ENCODE results near the gene EXOC6B.
A peak's percentile ranks its signal among the peaks of the same experiment; 100 is the strongest.

EXOC6B gene

GRCh38 chr2:72144632-72145288 lies 681.1 kb downstream of the EXOC6B start:
- no peak for DNase-seq (ENCODE audit: low read depth)

GRCh38 chr2:72144274-72144631 lies 681.6 kb downstream of the EXOC6B start:
- no peak for DNase-seq (ENCODE audit: low read depth)

GRCh38 chr2:72143441-72144273 lies 682.2 kb downstream of the EXOC6B start:
- DNase-seq (ENCODE audit: low read depth): no peak

- DNase-seq (ENCODE audit: low read depth): no peak
Measured at GRCh38 chr2:72142570-72143440, 683.0 kb downstream of the EXOC6B start.

DNA sequence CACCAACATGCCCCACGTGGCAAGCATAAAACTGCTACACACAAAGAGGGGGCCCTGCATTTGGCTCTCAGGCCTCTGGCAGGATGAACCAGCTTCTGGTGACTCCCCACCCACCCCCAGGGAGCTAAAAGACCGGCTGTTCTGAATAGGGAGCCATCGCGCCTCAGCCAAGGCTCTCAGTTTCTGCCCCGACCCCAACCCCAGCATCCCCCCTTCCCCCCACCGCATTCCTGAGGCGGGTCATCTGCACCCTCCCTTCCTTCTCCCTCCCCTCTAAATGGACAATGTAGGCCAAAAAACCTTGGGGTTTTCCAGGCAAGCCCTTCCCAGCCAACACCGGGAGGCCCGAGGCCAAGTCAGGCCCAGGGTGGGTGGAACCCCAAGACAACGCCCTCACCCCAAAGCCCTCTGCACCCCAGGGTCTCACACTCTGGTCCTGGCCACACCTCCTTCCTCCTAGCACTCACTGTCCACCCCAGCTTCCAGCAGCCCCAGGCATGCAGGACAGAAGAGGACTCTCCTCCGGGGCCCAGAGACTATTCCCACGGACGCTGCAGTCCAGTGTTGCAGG lies 683.9 kb downstream of the EXOC6B start:
- DNase-seq (ENCODE audit: low read depth): no peak

- DNase-seq (ENCODE audit: low read depth): no peak
Measured at GRCh38 chr2:72141032-72141645, 684.7 kb downstream of the EXOC6B start.

GRCh38 chr2:72140621-72140960 lies 685.2 kb downstream of the EXOC6B start:
- no peak for DNase-seq (ENCODE audit: low read depth)

GRCh38 chr2:72139874-72140620 lies 685.8 kb downstream of the EXOC6B start:
- DNase-seq (ENCODE audit: low read depth): no peak

DNA sequence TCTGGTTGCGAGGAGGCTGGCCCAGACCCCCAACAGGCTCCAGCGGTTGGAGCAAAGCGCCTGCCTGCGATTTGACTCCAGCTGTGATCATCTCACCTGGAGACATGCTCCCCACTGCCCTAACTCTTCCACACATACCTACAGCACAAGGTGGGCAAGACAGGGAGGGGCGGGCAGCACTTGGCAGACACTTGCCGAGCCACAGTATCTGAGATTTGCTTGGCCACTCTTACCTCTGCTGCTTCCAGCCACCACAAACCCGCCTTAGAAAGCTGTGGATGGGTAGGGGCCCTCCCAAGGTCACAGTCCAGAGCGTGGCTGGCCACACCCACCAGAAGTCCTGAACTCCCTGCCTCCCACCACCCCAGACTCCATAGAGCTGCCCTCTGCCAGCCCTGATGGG lies 686.4 kb downstream of the EXOC6B start:
- no peak for DNase-seq (ENCODE audit: low read depth)

DNA sequence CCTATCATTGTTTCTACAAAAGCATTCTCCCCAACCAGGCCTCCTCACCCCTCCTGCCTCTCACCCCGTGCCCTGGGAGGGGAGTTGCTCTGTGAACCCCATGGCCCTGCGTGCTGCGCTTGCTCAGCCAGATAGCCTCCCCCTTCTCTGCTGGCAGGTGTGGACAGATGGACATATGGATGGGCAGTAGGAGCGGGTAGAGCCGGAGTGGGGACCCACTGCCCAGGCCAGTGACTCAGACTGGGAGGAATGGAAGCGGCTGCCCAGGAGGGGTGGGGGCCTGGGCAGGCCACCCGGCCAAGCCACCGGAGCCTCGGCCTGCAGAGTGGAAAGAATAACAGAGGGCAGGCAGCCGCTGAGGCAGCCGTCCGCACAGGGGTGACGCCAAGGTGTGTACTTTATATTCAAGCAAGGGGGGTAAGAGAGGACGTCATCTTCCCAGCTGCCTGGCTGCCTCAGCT lies 686.9 kb downstream of the EXOC6B start:
- no peak for DNase-seq (ENCODE audit: low read depth)

- DNase-seq (ENCODE audit: low read depth): no peak
Measured at GRCh38 chr2:72138011-72138881, 687.6 kb downstream of the EXOC6B start.

- peak; percentile 18 for DNase-seq (ENCODE audit: low read depth)
Measured at GRCh38 chr2:72137498-72138010, 688.3 kb downstream of the EXOC6B start.

DNA sequence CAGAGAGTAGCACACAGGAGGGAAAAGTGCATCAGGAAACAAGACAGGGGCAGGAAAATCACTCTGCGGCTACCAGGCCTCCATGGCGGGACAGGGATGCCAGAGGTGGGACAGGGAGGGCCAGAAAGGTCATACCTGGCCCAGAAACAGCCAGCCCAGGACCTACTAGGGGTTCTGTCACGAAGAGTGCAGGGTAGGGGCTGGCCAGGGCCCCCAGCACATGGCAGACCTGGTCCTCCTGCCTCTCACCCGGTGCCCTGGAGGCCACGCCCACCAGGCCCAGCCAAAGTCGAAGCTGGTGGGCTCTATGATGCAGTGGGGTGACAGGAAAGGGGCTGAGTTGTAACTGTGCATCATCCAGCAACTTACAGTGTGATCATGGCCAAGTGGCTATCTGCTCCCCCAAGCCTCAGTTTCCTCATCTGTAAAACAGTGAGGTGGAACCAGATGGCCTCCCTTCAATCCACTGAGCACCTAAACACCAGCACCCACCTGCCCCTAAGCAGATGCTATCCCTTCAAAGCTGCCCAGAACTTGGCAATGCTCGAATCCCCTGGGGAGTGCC lies 688.8 kb downstream of the EXOC6B start:
- DNase-seq (ENCODE audit: low read depth): no peak

- DNase-seq (ENCODE audit: low read depth): no peak
Measured at GRCh38 chr2:72136331-72136730, 689.5 kb downstream of the EXOC6B start.

DNA sequence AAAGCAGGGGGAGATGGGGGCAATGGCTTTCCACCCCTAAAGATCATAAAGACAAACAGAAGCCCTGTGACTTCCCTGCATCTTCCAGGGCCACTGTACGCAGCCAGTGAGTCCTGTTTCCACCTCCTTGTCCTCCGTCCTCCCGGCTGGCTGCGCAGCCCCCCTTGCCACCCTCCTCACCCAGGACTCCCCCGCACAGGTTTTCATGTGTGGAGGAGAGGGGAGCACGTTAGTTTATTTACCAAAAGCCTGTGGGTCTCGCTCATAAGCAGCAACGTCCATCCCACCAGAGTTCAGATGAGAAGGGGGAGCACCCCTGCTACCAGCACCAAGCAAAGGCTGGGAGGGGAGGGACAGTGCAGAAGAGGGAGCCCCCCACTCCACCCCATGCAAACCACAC lies 689.9 kb downstream of the EXOC6B start:
- no peak for DNase-seq (ENCODE audit: low read depth)

GRCh38 chr2:72134997-72135800 lies 690.6 kb downstream of the EXOC6B start:
- DNase-seq (ENCODE audit: low read depth): no peak

- no peak for DNase-seq (ENCODE audit: low read depth)
Measured at GRCh38 chr2:72134408-72134996, 691.3 kb downstream of the EXOC6B start.

GRCh38 chr2:72133721-72134407 lies 692.0 kb downstream of the EXOC6B start:
- no peak for DNase-seq (ENCODE audit: low read depth)

Measured in stimulated activated CD8-positive, alpha-beta memory T cell treated with anti-CD3 and anti-CD28 coated beads, Interleukin-12 subunit alpha, Interleukin-12 subunit beta, amount 100 ng/mL, for 4 hours (primary cell).